ENCODE data around the gene PADI4.
"Not testable (repeated sequence)": the region's sequence is repeated elsewhere in the genome, so short reads cannot be mapped to it uniquely, and the experiment has no call there.

PADI4 gene

DNA sequence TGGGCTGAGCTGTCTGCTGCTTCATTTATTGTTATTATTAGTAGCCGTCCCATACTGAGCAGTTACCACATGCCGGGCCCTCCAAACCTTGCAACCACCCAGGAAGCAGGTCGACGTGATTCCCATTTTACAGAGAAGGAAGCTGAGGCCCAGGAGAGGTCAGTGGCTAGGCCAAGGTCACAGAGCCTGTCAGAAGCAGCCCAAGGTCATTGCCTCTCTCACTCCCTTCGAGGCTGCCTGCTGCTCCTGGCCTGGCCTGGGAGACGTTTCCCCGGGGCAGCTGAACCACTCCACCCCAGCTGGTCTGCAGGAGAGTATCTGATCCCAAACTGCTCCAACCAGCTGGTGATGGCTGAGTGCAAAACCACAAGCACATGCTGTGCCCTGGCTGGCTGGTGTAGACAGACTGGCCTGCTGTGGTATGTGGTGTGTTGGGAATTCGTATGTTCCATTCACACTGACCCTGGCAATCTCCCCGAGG lies 6.5 kb downstream of the PADI4 start:
- DNase-seq (ENCODE audit: low read depth), result no peak

- no peak for DNase-seq (ENCODE audit: low read depth)
Observed at GRCh38 chr1:17315542-17316130, 7.6 kb downstream of the PADI4 start.

GRCh38 chr1:17316704-17317103 lies 8.7 kb downstream of the PADI4 start:
- DNase-seq (ENCODE audit: low read depth), result no peak

GRCh38 chr1:17318262-17318661 lies 10.3 kb downstream of the PADI4 start:
- DNase-seq (ENCODE audit: low read depth), result no peak

- no peak for DNase-seq (ENCODE audit: low read depth)
Observed at GRCh38 chr1:17319561-17320350, 11.8 kb downstream of the PADI4 start.

DNA sequence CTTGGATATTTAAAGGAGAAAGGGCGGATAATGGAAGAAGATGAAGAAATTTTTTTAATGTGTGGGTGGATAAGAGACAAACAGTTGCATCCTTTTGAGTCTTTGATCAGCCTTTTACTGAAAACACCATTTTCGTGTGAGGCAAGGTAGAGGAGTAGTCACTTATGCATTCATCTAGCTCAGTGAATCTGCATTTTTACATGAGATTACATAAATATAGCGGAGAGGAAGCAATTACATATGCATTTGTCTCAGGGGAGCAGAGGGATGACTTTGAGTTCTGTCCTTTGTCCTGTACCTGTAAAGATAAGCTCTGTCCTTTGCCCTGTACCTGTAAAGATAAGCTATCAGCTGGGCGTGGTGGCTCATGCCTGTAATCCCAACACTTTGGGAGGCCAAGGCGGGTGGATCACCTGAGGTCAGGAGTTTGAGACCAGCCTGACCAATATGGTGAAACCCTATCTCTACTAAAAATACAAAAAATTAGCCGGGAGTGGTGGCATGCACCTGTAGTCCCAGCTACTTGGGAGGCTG lies 13.9 kb downstream of the PADI4 start:
- not testable (repeated sequence) for DNase-seq (ENCODE audit: low read depth)

DNA sequence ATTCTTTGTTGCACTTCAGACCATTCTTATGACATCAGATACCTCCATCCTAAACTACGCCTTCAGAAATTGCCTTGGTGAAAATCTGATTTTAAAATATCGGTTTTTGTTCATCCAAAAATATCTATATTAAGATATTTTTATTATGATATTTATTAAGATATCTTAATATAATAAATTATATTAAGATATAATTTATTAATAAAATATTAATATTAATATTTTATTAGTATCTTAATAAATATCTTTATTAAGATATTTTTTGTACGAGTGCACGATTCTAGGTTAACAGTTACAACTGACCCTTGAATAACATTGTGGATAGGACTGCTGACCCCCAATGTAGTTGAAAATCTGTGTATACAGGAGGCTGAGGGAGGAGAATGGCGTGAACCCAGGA lies 20.9 kb downstream of the PADI4 start:
- no peak for DNase-seq (ENCODE audit: low read depth)

DNA sequence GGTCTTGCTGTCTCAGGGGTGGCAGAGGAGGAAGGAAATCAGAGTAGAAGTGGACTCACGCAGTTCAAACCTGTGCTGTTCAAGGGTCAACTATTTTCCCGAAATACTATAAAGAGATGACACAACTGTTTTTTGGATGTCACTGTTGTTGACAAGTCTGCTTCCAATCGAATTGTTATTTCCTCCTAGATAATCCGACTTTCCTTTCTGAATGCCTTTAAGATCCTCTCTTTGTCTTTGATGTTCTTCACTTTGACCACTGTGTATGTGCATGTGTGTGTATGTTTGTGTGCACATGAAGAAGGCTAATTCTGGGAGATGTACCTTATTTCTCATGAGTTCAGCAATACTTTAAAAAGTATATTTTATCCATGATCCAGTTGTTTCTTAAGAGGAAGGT lies 21.6 kb downstream of the PADI4 start:
- DNase-seq (ENCODE audit: low read depth), result no peak

DNA sequence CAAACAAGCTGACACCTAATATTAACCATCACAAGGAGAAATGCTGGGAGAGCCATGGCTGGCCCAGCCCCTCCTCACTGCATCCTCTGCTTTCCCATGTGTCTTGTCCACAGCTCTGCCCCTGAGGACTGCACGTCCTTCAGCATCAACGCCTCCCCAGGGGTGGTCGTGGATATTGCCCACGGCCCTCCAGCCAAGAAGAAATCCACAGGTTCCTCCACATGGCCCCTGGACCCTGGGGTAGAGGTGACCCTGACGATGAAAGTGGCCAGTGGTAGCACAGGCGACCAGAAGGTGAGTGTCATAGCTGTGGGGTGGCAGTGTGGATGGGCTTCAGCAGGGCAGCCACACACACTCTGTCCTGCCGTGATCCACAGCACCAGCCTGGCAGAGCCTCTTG lies 22.9 kb downstream of the PADI4 start:
- no peak for DNase-seq (ENCODE audit: low read depth)

- DNase-seq (ENCODE audit: low read depth), result no peak
Observed at GRCh38 chr1:17333081-17333480, 25.1 kb downstream of the PADI4 start.

DNA sequence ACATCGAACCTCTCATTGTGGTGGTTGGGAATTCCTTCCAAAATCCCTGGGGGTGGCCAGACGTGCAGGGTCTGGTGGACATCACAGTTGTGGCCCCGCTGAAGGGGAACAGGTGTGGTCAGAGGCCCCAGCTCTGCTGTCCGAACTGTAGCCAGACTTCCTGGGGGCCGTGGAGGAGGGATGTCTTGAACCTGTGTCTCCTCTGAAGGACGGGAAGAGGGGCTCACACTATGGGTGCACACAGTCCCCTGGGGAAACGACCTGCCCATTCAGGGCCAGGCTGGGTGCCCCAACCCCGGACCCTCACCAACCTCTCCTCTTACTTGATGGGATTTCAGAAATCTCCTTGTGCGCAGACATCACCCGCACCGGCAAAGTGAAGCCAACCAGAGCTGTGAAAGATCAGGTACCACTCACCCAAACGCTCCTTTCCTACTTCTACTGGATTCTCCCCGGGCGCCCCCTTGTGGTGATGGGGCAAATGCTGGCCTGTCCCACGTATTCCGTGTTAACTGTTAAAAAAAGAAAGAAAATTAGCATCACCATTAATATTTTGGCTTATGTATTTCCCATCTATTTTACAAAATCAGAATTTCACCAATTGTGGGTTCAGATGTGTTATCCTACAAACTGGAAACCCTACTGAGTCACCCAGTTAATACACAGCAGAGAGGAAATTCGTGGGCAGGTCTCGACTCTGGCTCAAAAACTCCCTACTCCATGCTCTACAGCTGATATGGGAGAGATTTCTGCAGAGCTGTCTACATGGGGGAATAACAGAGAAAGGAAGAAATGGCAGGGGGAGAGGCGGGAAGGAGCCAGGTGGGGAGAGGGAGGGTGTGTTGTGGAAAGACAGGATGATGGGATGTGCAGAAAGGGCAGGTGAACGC lies 28.1 kb downstream of the PADI4 start:
- no peak for DNase-seq (ENCODE audit: low read depth)

- DNase-seq (ENCODE audit: low read depth), result no peak
Observed at GRCh38 chr1:17338706-17339493, 30.9 kb downstream of the PADI4 start.

- no peak for DNase-seq (ENCODE audit: low read depth)
Observed at GRCh38 chr1:17339521-17339920, 31.5 kb downstream of the PADI4 start.

GRCh38 chr1:17340358-17340757 lies 32.4 kb downstream of the PADI4 start:
- no peak for DNase-seq (ENCODE audit: low read depth)

GRCh38 chr1:17342014-17342441 lies 34.0 kb downstream of the PADI4 start:
- no peak for DNase-seq (ENCODE audit: low read depth)

DNA sequence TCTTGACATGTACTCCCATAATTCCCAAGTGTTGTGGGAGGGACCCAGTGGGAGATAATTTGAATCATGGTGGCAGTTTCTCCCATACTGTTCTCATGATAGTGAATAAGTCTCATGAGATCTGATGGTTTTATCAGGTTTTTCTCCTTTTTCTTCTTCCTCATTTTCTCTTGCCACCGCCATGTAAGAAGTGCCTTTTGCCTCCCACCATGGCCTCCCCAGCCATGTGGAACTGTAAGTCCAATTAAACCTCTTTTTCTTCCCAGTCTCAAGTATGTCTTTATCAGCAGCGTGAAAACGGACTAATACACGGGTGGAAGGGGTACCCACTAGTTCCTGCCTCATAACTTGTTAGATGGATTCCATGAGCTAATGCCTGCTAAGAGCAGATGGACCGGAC lies 37.5 kb downstream of the PADI4 start:
- DNase-seq (ENCODE audit: low read depth), result not testable (repeated sequence)

DNA sequence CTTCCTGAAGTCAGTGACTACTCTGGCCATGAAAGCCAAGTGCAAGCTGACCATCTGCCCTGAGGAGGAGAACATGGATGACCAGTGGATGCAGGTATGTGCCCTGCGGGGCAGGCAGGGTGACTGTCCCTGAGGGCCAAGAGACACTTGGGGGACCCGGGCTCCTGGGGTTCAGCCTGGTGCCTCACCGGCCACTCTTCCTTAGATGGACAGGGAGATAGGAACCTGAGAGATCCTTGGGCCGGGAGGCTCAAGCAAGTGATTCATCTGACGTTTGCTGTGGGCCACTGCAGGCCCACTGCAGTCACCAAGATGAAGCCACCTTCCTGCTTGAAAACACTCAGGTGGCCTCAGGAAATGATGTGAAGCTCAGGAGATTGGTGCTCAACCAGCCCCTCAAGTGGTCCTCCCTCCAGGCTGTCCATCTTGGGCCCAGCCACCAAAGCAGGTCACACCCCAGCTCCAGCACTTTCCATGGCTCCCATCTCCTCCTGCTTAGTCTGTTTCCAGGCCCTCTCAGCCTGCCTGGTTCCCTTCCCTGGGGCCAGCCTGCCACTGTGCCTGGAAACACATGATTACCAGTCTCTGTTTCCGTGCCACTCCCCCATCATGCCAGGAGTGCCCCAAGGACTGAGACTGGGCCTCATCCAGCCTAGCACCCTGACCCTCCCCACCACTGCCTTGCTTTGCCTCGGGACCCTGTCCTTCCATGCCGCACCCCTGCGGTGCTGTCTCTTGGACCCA lies 38.2 kb downstream of the PADI4 start:
- DNase-seq (ENCODE audit: low read depth), result no peak

GRCh38 chr1:17347769-17348592 lies 40.0 kb downstream of the PADI4 start:
- no peak for DNase-seq (ENCODE audit: low read depth)

GRCh38 chr1:17348593-17349234 lies 40.7 kb downstream of the PADI4 start:
- DNase-seq (ENCODE audit: low read depth), result no peak
